ENCODE results near the gene ZNF423. TPM values are rescaled to one million over a fixed set of nuclear protein-coding genes. Genes with fewer than 3 reads are reported as not detected.

The ZNF423 gene
- total and polyA plus RNA-seq, 2 of the 13 experiments (the other 11 are each of a cell fraction or from before 2014, with no cell fraction given) = 0.07 to 0.31 TPM

GRCh38 chr16:49830873-49831272 lies 25.0 kb downstream of the ZNF423 start:
- no peaks in the 10 kb centered on the region for H3K79me2 ChIP-seq (ENCODE audit: insufficient read depth, low read length)
- no peak overlapping the region for H3K4me2 ChIP-seq (ENCODE audit: low read depth, low read length)
- ATAC-seq = no peak
- no peak for TF ChIP-seq ZNF329 (CRISPR knock-in tag; IDR thresholded peaks at IDR 0.05; ENCODE audit: low read depth)
- no peak for TF ChIP-seq DR1 (CRISPR knock-in tag; IDR thresholded peaks at IDR 0.05)
- TF ChIP-seq TEAD3 (CRISPR knock-in tag; optimal IDR thresholded peaks at IDR 0.05; ENCODE audit: borderline replicate concordance) = no peak
- TF ChIP-seq SSRP1 (CRISPR knock-in tag; IDR thresholded peaks at IDR 0.05) = no peak
- TF ChIP-seq ZMAT5 (CRISPR knock-in tag; IDR thresholded peaks at IDR 0.05; ENCODE audit: borderline replicate concordance, low read depth) = no peak
- TF ChIP-seq NCOA5 (CRISPR knock-in tag; IDR thresholded peaks at IDR 0.05) = no peak
- TF ChIP-seq ZNF431 (CRISPR knock-in tag; IDR thresholded peaks at IDR 0.05; ENCODE audit: borderline replicate concordance, low read depth) = no peak
- TF ChIP-seq ZSCAN12 (CRISPR knock-in tag; IDR thresholded peaks at IDR 0.05) = no peak
- TF ChIP-seq ZNF362 (CRISPR knock-in tag; IDR thresholded peaks at IDR 0.05; ENCODE audit: borderline replicate concordance) = no peak
- TF ChIP-seq, protein P1, sequence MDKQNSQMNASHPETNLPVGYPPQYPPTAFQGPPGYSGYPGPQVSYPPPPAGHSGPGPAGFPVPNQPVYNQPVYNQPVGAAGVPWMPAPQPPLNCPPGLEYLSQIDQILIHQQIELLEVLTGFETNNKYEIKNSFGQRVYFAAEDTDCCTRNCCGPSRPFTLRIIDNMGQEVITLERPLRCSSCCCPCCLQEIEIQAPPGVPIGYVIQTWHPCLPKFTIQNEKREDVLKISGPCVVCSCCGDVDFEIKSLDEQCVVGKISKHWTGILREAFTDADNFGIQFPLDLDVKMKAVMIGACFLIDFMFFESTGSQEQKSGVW (CRISPR knock-in tag; IDR thresholded peaks at IDR 0.05; ENCODE audit: borderline replicate concordance) = no peak
- TF ChIP-seq NKX3-1 (CRISPR knock-in tag; IDR thresholded peaks at IDR 0.05) = no peak
- TF ChIP-seq PHF5A (CRISPR knock-in tag; IDR thresholded peaks at IDR 0.05; ENCODE audit: low read depth, unreplicated experiment) = no peak
- TF ChIP-seq ZNF101 (CRISPR knock-in tag; IDR thresholded peaks at IDR 0.05; ENCODE audit: borderline replicate concordance, low read depth) = no peak
- no peak for FAIRE-seq
- DNase-seq (ENCODE audit: low spot score) = no peak
- CTCF ChIA-PET (ENCODE audit: low intra/inter-chr PET ratio, low total read pairs) = no interaction called here
- no peaks in the 10 kb centered on the region for H3K36me3 ChIP-seq (replicated peaks in 1 of 2; ENCODE audit: control insufficient read depth in 1 of 2, insufficient read depth in 2 of 2, low read length in 2 of 2)
- 28% methylated on average over 5 of the region's 5 CpGs for WGBS (ENCODE audit: low lambda C conversion rate)
- in situ Hi-C loops (cut with HindIII; ENCODE audit: extremely low pct_ligation_motif_present, low pct_unique_long_range_greater_than_20kb) = no loop called here
- H3K9ac ChIP-seq (ENCODE audit: insufficient read depth, low read depth, low read length) = no peak overlapping the region
- H3K27ac ChIP-seq (ENCODE audit: extremely low read length, insufficient read depth, low read length) = no peak overlapping the region
- H4K20me1 ChIP-seq (ENCODE audit: insufficient read depth, low read length) = no peaks in the 10 kb centered on the region
- POLR2A ChIA-PET = no interaction called here
- H3K9me3 ChIP-seq (ENCODE audit: low read length) = no peaks in the 10 kb centered on the region
- H3K27me3 ChIP-seq (ENCODE audit: control insufficient read depth in 1 of 2, insufficient read depth in 2 of 2, low read length in 2 of 2) = peaks cover 15 to 73% of the 10 kb centered on the region in 2 experiments; a peak in 4 of 5 replicates
- no TSS peak for BruUV-seq (replicated peaks)
- H3K4me1 ChIP-seq (ENCODE audit: insufficient read depth, low read length) = no peaks in the 10 kb centered on the region
- intact Hi-C loops (cut with micrococcal nuclease; ENCODE audit: unreplicated experiment) = no loop called here
- H2AFZ ChIP-seq (ENCODE audit: low read length) = no peak overlapping the region
- H3K4me3 ChIP-seq (replicated peaks in 1 of 3; ENCODE audit: insufficient read depth in 1 of 3, low read depth in 2 of 3, low read length in 3 of 3) = no peak overlapping the region

All from HepG2 (cell line).